ENCODE results near the gene CDKN1C.

GRCh38 chr11:2934611-2935239, 49.1 kb upstream of the CDKN1C start:
- no peak for TF ChIP-seq CTCF (IDR thresholded peaks at IDR 0.05)
- no peak for TF ChIP-seq POLR2A (IDR thresholded peaks at IDR 0.05)
